Stimulated activated CD4-positive, alpha-beta T cell treated with anti-CD3 and anti-CD28 coated beads, Interleukin-2, amount 100 ng/mL, for 48 hours (primary cell): Measurements from ENCODE around the gene TBXAS1.
"Not testable (repeated sequence)": the region's sequence is repeated elsewhere in the genome, so short reads cannot be mapped to it uniquely, and the experiment has no call there.

Experiments
- DNase-seq, 2 donors: peaks; one replicate each; pipeline ENCODE4 v3.0.0-alpha.2; 2020

Gene TBXAS1

DNA sequence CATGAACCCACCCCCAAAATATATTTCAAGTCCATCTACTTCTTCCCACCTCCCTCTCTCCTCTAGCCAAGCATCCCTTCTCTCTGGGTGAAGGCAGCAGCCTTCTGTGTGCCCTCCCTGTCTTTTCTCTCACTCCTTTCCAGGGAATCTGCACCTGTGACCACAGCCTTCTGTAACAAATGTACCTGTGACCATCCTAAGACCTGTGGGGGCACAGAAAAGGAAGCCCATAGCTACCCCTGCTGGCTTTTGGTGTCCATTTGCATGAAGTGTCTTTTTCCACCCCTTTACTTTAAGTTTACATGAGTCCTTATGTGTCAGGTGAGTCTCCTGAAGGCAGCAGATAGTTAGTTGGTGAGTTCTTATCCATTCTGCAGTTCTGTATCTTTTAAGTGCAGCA, 2.0 kb upstream of the TBXAS1 start:
- no peak for DNase-seq

DNA sequence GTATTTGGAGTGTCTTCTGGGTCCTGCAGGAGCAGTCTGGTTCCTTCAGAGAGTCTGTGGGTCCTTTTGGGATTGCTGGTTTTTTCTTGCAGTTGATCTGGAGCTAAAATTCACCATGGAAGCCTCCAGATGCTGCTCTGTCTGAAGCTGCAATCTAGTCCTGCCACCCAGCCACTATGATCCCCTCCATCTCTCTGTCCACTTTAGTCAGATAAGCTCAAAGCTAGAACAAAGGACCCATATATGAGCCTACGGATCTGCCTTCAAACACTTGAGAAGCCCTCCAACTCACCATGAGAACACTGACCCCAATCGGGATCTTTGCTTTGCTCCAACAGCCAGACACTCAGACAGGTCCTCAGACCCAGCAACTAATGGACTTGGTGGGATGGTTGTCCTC, 618 bp upstream of the TBXAS1 start:
- no peak for DNase-seq

DNA sequence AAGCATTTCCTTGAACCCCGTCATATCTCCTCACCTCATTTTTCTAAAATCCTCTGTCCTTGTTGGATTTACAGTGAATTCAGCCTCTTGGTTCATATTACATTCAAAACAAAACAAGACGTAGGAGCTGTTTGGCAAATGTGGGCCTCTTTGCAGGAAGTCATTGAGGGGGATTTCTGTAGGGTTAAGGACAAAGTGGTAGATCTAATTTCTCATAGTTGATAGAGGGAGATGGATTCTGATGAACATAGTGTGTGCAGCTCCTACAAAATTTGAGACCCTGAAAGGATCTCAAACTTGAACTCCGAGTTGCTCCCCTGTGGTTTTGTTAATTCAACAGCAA, 682 bp downstream of the TBXAS1 start:
- no peak for DNase-seq

DNA sequence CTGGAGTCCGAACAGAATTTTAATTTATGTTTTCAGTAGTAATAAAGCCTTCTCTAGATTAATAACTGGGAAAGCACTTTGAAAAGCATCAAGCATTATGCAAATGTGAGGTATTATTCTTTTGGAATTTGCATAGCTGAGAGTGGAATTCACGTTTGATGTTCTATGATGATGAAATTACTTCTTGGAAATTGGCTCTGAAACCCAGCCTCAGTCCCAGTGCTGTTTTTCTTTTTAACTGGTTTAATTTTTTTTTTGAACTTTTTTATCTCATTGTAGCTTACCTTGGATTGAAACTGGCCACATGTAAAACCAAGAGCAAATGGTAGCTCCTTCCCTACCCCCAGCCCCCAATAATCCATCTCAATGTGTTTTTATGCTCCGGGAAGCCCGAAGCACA, 1.2 kb downstream of the TBXAS1 start:
- DNase-seq, result no peak

DNA sequence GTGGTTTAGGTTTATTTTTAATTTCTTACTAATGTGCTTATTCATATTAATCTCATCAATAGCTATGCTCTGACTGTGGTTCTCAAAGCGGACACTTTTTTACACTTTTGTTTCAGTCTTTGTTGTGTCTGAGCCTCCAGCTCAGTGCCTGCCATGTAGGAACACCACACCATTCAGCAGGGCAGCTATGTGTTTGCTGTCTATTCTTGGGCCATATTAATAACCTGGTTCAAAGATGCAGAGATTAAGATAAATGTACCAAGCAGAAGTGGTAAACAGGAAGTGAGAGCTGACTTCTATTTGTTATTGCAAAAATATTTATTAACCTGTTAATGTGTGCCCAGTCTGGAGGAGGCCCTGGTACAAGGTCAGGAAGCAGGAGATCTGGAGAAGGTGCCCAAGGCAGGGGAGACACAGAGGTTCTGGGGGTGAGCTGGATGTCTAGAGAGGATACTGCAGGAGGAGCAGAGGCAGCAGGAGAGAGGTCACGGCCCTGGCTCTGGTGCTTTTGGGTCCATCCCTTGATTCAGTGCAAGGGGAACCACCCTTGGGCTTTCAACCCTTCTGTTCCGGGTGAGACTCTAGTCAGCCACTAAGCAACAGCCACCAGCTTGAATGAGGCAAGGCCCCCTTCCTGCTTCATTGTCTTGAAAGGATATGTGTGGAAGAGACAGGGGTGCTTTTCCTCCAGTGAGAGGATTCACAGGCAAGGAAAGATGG, 1.9 kb downstream of the TBXAS1 start:
- DNase-seq, result no peak

DNA sequence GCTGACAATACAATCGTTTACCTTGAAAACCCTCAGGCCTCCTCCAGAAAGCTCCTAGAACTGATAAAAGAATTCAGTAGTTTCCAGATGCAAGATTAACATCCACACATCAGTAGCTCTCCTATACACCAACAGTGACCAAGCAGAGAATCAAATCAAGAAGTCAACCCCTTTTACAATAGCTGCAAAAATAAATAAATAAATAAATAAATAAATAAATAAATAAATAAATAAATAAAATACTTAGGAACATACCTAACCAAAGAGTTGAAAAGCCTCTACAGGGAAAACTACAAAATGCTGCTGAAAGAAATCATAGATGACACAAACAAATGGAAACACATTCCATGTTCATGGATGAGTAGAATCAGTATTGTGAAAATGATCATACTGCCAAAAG, 6.8 kb downstream of the TBXAS1 start:
- DNase-seq, result not testable (repeated sequence)

DNA sequence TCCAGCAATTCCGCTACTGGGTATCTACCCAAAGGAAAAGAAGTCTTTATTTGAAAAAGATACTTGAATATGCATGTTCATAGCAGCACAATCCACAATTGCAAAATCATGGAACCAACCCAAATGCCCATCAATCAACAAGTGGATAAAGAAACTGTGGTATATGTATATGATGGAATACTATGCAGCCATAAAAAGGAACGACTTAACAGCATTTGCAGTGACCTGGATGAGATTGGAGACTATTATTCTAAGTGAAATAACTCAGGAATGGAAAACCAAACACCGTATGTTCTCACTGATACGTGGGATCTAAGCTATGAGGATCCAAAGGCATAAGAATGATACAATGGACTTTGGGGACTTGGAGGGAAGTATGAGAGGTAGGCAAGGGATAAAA, 8.2 kb downstream of the TBXAS1 start:
- DNase-seq, result not testable (repeated sequence)

DNA sequence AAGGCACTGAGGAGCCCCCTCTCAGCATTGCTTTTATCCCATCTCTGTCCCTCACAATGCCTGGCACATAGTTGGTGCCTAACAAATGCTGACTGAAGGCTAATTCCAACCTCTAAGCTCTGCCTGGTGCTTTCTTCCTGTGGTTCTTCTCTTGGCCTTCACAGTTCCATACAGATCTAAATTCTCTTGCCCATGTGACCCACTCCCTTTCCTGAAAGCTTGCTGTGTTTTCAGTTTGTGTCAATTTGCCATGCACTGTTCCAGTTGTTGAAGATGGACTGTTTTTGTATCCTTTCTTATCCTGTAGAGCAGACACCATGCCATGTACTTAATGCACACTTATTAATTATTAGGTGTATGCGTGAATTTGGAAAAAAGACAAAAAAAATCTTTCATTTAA, 9.2 kb downstream of the TBXAS1 start:
- DNase-seq, result no peak

DNA sequence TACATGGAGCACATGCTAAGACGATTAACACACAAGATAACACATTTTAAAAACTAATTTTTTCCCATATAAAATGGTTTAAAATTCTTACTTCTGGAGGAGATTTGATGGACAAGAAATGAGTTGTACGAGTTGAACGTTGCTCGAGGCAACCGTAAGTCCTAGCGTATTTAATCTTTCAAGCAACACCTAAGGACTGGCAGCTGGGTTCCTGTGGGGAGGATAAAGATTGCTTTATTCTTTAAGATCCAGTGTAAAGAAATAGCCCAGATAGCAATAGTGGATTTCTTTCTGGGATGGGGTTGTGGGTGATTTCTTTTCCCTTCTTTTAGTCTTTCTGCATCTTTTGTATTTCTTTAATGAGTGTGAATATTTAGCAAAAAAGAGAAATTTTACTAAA, 9.8 kb downstream of the TBXAS1 start:
- DNase-seq, result no peak

DNA sequence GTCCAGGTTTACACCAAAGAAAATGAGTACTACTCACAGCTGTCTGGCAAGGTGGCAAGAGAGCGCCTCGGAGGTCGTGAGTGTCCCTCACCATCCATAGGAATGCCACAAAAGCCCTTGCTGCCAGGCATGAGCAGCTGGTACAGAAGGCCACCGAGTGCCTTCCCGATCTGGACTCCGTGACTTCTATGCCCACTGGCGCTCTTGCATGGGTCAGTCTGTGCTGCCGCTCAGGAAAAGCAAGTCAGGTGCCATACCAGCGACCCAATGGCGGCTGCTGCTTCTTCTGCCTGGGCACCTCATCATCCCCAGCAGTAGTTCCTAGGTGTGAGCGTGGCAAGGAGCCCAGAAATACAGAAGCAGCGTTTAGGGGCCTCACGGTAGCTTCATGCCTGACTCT, 11.7 kb downstream of the TBXAS1 start:
- DNase-seq, result no peak

DNA sequence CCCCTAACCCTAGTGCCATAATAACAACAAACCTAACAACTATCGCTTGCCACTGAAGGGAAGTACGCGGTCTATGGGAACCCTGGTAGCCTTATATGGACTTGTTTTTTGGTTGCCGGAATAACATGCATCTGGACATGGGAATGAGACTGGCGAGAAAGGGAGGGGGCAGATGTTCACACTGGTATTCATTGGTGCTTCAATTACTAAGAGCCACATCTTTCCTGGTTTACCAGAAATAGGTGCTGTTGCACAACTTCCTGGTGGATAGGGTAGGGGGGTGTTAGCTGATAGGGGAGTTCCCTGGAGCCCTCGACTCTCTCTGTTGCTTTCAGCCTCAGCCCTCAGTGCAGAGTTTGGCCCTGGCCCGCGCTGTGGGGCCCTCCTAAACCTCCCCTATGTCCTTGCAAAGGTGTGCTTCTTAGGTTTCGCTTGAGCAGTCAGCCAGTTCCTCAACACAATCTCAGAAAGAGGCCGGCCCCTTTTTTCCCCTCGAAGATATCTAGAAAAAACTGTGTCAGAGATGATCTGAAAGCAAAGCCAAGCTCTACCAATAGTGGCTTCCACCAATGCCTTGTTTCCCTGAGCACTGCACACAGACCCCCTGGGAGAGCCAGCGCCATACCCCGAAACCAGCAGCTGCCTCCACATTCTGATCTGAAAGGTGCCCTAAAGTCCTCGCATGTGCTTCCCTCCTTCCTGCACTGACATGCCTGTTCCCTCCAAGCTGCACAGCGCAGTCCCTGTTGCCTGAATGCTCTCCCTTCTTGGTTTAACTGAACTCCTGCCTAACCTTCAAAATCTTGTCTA, 13.5 kb downstream of the TBXAS1 start:
- no peak for DNase-seq

DNA sequence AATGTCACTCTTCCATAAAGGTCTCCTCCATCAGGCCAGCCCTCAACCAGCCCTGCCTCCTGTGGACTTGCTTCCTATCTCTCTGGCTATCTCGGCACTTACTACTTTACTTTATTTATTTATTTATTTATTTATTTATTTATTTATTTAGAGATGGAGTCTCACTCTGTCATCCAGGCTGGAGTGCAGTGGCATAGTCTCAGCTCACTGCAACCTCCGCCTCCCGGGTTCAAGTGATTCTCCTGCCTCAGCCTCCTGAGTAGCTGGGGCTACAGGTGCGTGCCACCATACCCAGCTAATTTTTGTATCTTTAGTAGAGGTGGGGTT, 14.1 kb downstream of the TBXAS1 start:
- not testable (repeated sequence) for DNase-seq

DNA sequence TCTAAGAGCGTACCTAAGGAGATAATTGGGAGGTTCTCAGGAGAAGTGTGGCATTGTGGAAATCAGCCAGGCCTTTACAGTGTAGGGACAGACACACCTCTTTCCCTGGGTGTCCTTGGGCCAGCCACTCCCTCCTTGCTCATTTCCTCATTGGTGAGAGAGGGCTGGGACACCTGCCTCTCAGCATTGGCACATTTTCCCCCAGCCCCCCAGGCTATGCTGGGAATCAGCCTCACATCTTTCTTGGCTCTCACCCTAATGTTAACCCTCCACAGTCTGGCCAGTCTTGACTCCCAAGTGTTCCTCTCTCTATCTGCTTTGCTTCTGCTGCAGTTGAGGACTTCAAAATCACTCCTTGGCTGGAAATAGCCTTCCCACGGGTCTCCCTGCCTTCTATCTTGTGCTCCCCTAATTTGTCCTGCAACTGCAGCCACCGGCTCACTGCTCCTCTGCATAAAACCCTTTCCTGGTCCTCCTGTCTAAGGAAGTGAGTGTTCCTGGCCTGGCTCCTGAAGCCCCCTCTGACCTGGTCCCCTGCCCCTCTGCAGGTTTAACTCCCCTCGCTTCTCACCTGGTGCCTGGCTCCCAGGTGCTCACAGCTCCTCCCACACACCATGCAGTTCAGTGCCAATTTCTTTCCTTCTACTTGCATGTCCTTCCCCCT, 15.8 kb downstream of the TBXAS1 start:
- no peak for DNase-seq

DNA sequence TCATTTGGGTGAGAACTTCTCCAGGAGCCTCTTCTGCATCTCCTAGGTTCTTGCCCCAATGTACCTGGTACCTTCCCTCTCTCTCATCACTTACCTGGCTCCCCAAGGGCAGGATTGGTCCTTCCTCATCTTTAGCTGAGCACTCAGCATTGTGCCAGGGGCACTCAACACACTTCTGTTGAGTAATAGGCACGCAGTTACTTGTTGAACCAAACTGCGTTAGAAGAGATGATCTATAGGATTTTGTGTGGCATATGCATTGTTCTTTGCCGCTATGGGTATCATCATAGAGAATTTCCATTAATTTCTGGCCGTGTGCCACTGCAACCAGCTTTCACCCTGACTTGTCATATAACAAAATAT, 16.4 kb downstream of the TBXAS1 start:
- no peak for DNase-seq

DNA sequence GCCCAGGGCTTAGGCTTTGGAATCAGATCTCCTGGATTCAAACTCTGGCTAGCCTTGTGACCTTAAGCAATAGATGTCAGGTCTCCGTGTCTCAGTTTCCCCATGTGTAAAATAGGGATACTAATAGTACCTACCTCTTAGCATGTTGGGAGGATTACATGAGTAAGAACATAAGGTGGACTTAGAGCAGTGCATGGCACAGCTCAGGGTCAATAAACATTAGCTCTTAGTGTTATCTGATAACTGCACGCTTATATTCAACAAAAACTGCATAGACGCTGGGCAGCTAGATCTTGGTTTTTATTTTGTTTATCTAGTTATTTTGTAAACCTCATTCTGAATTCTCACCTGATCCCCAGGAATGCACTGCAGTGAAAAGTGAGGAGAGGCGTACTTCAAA, 17.2 kb downstream of the TBXAS1 start:
- no peak for DNase-seq

DNA sequence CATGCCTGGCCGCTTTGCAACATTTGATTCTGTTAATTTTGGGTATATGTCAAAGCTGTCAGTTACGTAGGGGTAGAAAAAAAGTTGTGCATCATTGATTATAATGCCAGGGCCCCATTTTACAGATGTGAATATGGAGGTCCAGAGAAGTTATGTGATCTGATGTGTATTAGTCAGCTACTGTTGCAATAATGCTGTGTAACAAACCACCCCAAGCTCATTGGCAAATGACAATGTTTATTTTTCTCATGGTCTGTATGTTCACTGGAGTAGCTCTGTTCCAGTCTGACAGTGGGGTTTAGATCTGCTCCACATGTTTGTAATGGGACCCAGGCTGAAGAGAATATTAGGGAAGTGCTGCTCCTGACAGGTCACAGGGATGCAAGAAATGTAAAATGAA, 19.2 kb downstream of the TBXAS1 start:
- no peak for DNase-seq

DNA sequence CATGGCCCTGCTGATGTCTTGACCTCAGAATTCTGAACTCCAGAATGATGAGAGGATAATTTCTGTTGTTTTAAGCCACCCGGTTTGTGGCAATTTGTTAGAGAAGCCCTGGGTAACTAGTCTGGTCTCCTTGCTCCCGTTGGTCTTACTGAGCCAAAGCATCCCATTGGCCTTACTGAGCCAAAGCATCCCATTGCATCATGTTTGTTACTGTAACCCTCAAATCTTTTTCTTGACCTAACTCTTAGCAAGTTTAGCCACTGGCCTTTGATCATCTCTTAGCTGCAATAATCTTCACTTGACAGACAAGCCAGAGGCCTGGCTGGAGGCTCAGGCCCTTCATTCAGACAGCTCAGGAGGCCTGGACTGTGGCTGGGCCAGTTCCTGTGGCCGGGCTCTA, 21.8 kb downstream of the TBXAS1 start:
- no peak for DNase-seq

DNA sequence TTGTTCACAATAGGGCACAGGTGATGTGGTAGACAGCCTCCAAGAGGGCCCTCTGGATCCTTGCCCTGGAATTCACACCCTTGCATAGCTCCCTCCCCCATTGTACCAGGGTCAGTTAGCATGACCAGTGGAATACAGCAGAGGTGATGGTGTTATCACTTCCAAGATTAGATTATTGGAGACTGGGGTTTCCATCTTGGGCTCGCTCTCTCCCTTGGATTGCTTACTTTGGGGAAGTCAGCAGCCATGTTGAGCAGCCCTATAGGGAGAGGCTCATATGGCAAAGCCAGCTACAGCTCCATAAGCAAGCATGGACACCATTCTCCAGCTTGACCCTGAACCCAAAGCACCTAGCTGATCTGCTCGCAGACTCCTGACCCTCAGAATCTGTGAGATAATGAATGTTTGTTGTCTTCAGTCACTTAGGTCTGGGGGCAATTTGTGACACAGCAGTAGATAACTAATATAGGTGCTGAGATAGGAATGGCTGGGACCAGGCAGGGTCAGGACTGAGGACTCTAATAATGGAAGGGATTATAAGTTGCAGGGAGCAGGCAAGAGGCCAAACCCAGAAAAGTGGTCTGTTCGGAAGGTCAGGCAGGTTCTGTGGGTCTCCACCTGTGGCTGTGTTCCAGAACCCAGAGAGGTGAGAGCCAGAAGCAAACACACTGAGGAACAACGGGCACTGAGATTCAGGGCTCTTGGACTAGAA, 22.9 kb downstream of the TBXAS1 start:
- DNase-seq, result no peak

DNA sequence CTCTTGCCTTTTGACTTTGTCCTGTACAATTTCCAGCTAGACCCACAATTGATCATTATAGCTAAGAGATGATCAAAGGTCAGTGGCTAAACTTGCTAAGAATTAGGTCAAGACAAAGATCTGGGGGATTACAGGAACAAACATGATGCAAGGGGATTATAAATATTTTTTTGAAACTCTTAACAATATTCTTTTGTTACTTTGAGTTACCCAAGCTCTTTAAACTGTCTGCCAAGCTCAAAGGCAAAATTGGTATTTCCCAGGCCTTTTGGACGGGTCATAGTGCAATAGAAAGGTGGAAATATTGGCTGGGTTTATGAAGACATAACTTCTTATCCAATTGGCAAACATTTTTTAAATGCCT, 23.4 kb downstream of the TBXAS1 start:
- DNase-seq, result no peak

DNA sequence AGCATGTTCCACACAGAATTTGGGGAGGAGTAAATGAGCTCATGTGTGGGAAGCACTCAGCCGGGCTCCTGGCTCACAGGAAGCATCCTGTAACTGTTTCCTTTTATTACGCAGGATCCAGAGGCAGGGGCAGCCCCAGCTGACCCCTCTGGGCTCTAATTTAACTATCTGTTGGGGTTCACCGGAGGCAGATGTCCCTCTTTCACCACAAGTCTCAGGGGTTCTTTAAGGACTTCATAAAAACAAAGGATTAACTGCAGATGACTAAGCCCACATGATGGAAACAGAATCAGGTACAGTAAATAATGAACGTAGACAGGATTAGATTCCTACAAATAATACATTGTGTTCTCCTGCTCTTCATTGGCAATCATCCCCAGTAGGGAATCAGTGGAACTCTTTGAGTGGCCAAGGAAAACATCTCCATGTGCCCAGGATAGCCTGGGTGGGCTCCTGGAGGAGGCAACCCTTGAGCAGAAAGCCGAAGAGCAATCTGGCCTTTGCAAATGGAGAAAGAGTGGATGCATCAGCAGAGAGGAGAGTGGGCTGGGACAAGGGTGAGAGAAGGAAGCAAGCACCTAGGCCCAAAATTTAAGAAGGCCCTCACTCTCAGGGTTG, 24.6 kb downstream of the TBXAS1 start:
- no peak for DNase-seq

DNA sequence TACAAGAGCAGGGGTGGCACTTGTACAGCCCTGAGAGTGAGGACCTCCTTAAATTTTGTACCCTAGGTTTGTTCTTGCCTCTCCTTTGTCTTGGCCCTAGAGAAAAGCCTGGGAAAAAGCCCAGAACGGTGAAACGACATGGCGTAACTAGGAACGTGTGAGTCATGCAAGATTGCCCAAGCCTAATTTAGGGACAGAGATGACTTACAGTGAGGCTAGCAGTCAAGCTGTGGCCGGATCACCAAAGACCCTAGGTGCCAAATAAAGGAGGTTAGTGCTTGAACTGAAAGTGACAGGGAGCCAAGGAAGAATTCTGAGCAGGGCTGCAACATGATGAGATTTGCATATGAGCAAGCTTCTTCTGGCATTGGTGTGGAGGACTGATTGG, 25.1 kb downstream of the TBXAS1 start:
- DNase-seq, result no peak

DNA sequence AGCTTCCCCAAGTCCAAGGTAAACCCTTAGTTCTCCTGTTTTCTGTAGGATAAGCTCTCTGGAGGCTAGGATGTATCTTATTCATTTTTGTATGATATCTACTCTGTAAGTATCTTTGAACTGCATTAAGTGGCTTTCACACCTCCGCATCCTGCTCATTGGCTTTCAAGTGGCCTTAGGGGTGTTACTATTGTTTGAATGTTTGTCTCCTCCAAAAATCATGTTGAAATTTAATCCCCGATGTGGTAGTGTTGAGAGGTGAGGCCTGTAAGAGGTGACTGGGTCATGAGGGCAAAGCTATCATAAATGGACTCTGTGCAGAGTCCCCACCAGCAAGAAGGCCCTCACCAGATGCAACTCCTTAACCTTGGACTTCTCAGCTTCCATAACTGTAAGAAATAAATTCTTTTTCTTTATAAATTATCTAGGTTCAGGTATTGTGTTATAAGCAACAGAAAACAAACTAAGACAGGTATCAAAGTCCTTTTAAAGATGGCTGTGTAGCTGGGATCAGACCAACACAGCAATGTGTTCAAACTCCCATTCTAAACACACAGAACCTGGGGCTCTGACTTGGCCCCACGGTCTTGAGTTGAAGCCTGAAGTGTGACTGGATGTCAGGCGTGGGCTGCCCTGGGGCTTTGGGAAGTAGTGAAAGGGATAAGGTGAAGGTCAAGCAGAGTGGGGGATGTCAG, 25.9 kb downstream of the TBXAS1 start:
- DNase-seq, result no peak
